Calu3 (cell line): Measurements from ENCODE around the gene ACAP3. TPM values are rescaled to one million over a fixed set of nuclear protein-coding genes. Genes with fewer than 3 reads are reported as not detected.

ENCODE experiments used
- BruUV-seq: library from RNA; stranded (reverse); fragments of 400-500 nt; replicated peaks from 2 replicates; lab custom pipeline; 2021; lab: Mats Ljungman, UMichigan
- CTCF ChIA-PET: fragments of 300-600 bp; sonication (Branson Sonifier 250); formaldehyde crosslinking; loops from one replicate; lab custom pipeline; 2022; ENCODE audit warnings: antibody characterized with exemption; lab: Charles Lee
- DNase-seq: peaks from one replicate; pipeline ENCODE4 v3.0.0; 2022
- H3K27ac Mint-ChIP-seq: one replicate; pipeline ENCODE4 v1.8.0; 2022; ENCODE audit warnings: mixed read lengths; ENCODE audit not compliant: unreplicated experiment
- H3K27me3 Mint-ChIP-seq: one replicate; pipeline ENCODE4 v1.8.0; 2022; ENCODE audit warnings: mixed read lengths; ENCODE audit not compliant: unreplicated experiment
- H3K36me3 Mint-ChIP-seq: one replicate; pipeline ENCODE4 v1.8.0; 2022; ENCODE audit warnings: mild to moderate bottlenecking, moderate library complexity, mixed read lengths; ENCODE audit not compliant: insufficient read depth, unreplicated experiment
- H3K4me1 Mint-ChIP-seq: one replicate; pipeline ENCODE4 v1.8.0; 2022; ENCODE audit warnings: mild to moderate bottlenecking, low read depth, mixed read lengths; ENCODE audit not compliant: unreplicated experiment
- H3K4me3 Mint-ChIP-seq: one replicate; pipeline ENCODE4 v1.8.0; 2022; ENCODE audit warnings: mild to moderate bottlenecking, low read depth, moderate library complexity, mixed read lengths; ENCODE audit not compliant: unreplicated experiment
- H3K9me3 Mint-ChIP-seq: one replicate; pipeline ENCODE4 v1.8.0; 2022; ENCODE audit warnings: low read depth, mixed read lengths; ENCODE audit not compliant: unreplicated experiment
- CTCF ChIP-seq: fragments of 200-600 bp; IDR thresholded peaks from one replicate; pipeline ENCODE4 v1.8.0; 2022; ENCODE audit warnings: antibody characterized with exemption; ENCODE audit not compliant: unreplicated experiment
- intact Hi-C: fragments of 100-400 bp; cut with micrococcal nuclease; formaldehyde crosslinking; loops from one replicate; pipeline ENCODE4 v1.10.0; 2022; ENCODE audit not compliant: unreplicated experiment
- total RNA-seq: library from RNA; stranded (reverse); gene quantifications from 2 replicates; pipeline ENCODE4 v1.2.3, GENCODE V29; 2022

ACAP3 gene
- total RNA-seq, 1 experiment from 2014 or later: 41.1 TPM

GRCh38 chr1:1335792-1336248 lies 28.1 kb upstream of the ACAP3 start:
- no peak overlapping the region for H3K4me3 Mint-ChIP-seq
- H3K27me3 Mint-ChIP-seq: no peaks in the 10 kb centered on the region
- no peaks in the 10 kb centered on the region for H3K9me3 Mint-ChIP-seq
- H3K4me1 Mint-ChIP-seq: no peaks in the 10 kb centered on the region
- DNase-seq: no peak
- no peak for TF ChIP-seq CTCF
- H3K36me3 Mint-ChIP-seq: peaks cover 55% of the 10 kb centered on the region
- no TSS peak for BruUV-seq
- H3K27ac Mint-ChIP-seq: no peak overlapping the region
- intact Hi-C loops: no loop called here
- CTCF ChIA-PET: no interaction called here

GRCh38 chr1:1335283-1335682 lies 27.6 kb upstream of the ACAP3 start:
- Mint-ChIP-seq H3K4me1 (no peaks in the 10 kb centered on the region), H3K27me3 (no peaks in the 10 kb centered on the region), H3K9me3 (no peaks in the 10 kb centered on the region), H3K36me3 (peaks cover 58% of the 10 kb centered on the region), H3K4me3 (no peak overlapping the region), H3K27ac (no peak overlapping the region)
- CTCF ChIA-PET: interaction anchor here (0.8 kb wide), 1 partner anchor 43 kb away, joined by 3 read pairs; no protein-coding TSS in a partner anchor
- no peak for DNase-seq
- intact Hi-C loops: no loop called here
- no peak for TF ChIP-seq CTCF
- BruUV-seq: TSS peak; percentile 19

GRCh38 chr1:1334835-1335234 lies 27.1 kb upstream of the ACAP3 start:
- CTCF ChIA-PET: interaction anchor here (0.8 kb wide), 1 partner anchor 43 kb away, joined by 3 read pairs; no protein-coding TSS in a partner anchor

GRCh38 chr1:1333551-1334241 lies 26.0 kb upstream of the ACAP3 start:
- Mint-ChIP-seq H3K36me3 (peaks cover 62% of the 10 kb centered on the region), H3K27ac (peak overlapping the region; percentile 53), H3K4me3 (no peak overlapping the region), H3K27me3 (no peaks in the 10 kb centered on the region), H3K9me3 (no peaks in the 10 kb centered on the region), H3K4me1 (no peaks in the 10 kb centered on the region)
- DNase-seq: no peak
- CTCF ChIA-PET: no interaction called here
- no peak for TF ChIP-seq CTCF
- BruUV-seq: no TSS peak
- intact Hi-C loops: no loop called here

More at GRCh38 chr1:1334835-1335234, 27.1 kb upstream of the ACAP3 start:
- intact Hi-C loops: no loop called here
- Mint-ChIP-seq H3K27me3 (no peaks in the 10 kb centered on the region), H3K9me3 (no peaks in the 10 kb centered on the region), H3K4me3 (no peak overlapping the region), H3K4me1 (no peaks in the 10 kb centered on the region), H3K27ac (peak overlapping the region; percentile 53), H3K36me3 (peaks cover 58% of the 10 kb centered on the region)
- no peak for TF ChIP-seq CTCF
- BruUV-seq: no TSS peak
- DNase-seq: no peak
